Measurements from ENCODE around the gene P2RX5.

- TF ChIP-seq CTCF (IDR thresholded peaks at IDR 0.05), result no peak
- TF ChIP-seq EP300 (IDR thresholded peaks at IDR 0.05), result no peak
- TF ChIP-seq POLR2AphosphoS5 (IDR thresholded peaks at IDR 0.05), result no peak
- TF ChIP-seq POLR2A (IDR thresholded peaks at IDR 0.05), result no peak
Measured at GRCh38 chr17:3669085-3669347, 26.9 kb downstream of the P2RX5 start.
